ENCODE data around the gene KIAA0513.

Gene KIAA0513

GRCh38 chr16:85138825-85139627 is 111.4 kb downstream of the KIAA0513 start:
- no peak overlapping the region for H3K4me3 ChIP-seq (ENCODE audit: low read depth, low read length)
- TF ChIP-seq CTCF (IDR thresholded peaks at IDR 0.05; ENCODE audit: borderline replicate concordance, insufficient read depth, low read depth, low read length): no peak

GRCh38 chr16:85139881-85140339 is 112.3 kb downstream of the KIAA0513 start:
- TF ChIP-seq CTCF (IDR thresholded peaks at IDR 0.05; ENCODE audit: borderline replicate concordance, insufficient read depth, low read depth, low read length): no peak
- no peak overlapping the region for H3K4me3 ChIP-seq (ENCODE audit: low read depth, low read length)

GRCh38 chr16:85140455-85141012 is 112.9 kb downstream of the KIAA0513 start:
- no peak for TF ChIP-seq CTCF (IDR thresholded peaks at IDR 0.05; ENCODE audit: borderline replicate concordance, insufficient read depth, low read depth, low read length)
- H3K4me3 ChIP-seq (ENCODE audit: low read depth, low read length): no peak overlapping the region

GRCh38 chr16:85141491-85142128 is 114.0 kb downstream of the KIAA0513 start:
- H3K4me3 ChIP-seq (ENCODE audit: low read depth, low read length): no peak overlapping the region
- TF ChIP-seq CTCF (IDR thresholded peaks at IDR 0.05; ENCODE audit: borderline replicate concordance, insufficient read depth, low read depth, low read length): no peak

- no peak overlapping the region for H3K4me3 ChIP-seq (ENCODE audit: low read depth, low read length)
- no peak for TF ChIP-seq CTCF (IDR thresholded peaks at IDR 0.05; ENCODE audit: borderline replicate concordance, insufficient read depth, low read depth, low read length)
Observed at GRCh38 chr16:85142129-85142513, 114.5 kb downstream of the KIAA0513 start.

- H3K4me3 ChIP-seq (ENCODE audit: low read depth, low read length): no peak overlapping the region
- TF ChIP-seq CTCF (IDR thresholded peaks at IDR 0.05; ENCODE audit: borderline replicate concordance, insufficient read depth, low read depth, low read length): no peak
Observed at GRCh38 chr16:85142771-85143211, 115.2 kb downstream of the KIAA0513 start.
